HG03432 (cell line): ENCODE data around the gene DGKH.
"Not testable (repeated sequence)": the region's sequence is repeated elsewhere in the genome, so short reads cannot be mapped to it uniquely, and the experiment has no call there.

ENCODE experiments used
- ATAC-seq: cut with Tn5 transposase; IDR thresholded peaks from one replicate; pipeline ENCODE4 v1.9.1; 2021; ENCODE audit warnings: mild to moderate bottlenecking, moderate library complexity; ENCODE audit not compliant: unreplicated experiment

The DGKH gene

DNA sequence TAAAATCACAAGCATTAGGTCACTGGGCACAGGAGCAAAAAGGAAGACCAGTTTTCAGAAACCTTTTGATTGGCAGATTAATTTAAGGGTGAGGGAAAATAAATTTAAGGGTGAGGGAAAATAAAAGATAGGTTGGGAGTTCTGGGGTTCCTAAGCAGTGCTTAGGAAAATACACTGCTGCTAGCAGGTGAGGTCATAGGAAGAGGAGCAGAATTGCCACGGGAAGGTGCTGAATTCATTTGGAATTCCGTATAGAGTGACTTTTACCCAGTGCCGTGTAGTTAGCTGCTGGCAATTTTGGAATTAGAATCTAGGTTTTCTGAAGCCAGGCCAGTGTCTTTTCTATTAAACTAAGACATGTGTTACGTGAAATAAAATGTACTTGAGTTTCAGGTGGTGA, 59.8 kb downstream of the DGKH start:
- ATAC-seq: no peak

DNA sequence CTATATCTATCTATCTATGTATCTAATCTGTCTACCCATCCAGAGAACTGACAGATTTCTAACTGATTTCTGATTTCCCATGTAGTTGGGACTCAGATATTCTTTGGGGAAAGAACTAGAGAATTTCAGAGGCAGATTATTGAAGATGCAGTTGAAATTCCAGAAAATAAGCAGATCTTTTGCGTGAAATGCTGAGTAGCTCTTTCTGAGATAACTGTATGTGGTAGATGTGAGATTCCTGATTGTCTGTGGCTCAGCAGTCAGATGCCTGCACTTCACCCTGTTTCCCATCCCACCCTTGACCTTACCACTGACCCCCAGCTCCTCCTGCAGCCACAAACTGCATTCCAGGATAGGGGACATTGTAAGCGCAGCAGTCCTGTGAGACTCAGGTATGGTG, 61.5 kb downstream of the DGKH start:
- no peak for ATAC-seq

DNA sequence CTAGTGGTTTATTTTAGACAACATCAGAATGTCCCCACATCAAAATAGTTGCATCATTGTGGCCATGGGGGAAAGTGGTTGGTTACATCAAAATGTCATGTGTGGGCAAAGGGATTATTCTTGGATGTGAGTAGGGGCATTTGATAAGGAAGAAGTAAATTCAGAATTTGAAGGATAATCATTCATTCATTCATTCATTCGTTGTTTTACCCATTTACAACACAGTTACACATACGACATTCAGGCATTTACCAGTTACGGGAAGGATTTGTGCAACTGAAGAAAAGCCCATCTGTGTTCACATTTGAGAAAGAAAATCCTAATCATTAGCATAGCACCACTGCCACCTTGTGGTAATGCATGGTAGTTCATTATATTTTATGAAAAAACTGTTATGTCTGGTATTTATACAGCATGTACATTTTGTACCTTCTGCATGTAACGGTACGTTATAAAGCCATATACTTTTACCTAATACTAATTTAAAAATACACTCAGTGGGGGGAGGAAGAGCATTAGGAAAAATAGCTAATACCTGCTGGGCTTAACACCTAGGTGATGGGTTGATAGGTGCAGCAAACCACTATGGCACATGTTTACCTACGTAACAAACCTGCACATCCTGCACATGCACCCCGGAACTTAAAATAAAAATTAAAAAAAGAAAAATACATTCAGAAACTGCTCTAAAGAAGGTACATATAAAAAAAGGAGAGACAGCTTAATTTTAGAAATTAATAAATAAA, 62.1 kb downstream of the DGKH start:
- no peak for ATAC-seq

DNA sequence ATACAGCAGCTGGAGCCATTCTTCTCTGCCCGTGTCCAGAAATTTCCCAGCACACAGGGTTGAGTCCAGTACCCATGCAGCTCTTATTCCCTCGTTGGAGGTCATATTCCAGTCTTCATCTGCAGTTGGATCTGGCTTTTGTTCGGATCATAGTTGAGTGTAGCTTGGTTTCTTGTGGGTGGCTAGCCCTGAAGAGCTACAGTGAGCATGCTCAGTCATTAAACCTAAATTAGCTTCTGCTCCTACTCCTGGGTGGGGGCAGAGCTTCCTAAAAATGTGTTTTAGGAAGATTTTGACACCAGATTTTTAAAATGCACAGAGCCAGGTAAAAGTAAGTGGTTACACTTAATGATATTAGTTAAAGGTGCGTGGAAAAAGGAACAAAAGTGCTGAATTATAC, 64.4 kb downstream of the DGKH start:
- no peak for ATAC-seq

DNA sequence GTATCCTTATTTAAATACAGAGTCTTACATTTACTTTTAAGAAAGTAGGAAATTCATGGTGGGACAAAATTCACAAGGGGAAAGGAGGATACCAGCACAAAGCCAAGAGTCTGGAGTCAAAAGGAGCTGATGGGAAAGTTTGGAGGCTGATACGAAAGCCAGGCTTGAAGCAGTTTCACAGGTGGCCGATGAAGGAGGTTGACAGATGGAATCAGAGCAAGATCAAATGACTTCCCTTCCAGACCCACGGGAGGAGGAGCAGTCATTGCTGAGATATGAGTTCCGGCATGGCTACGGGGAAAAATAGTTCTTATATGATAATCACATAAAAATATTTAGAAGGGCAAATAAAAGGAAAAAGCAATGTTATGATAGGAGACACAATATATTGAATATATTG, 65.0 kb downstream of the DGKH start:
- ATAC-seq: no peak

DNA sequence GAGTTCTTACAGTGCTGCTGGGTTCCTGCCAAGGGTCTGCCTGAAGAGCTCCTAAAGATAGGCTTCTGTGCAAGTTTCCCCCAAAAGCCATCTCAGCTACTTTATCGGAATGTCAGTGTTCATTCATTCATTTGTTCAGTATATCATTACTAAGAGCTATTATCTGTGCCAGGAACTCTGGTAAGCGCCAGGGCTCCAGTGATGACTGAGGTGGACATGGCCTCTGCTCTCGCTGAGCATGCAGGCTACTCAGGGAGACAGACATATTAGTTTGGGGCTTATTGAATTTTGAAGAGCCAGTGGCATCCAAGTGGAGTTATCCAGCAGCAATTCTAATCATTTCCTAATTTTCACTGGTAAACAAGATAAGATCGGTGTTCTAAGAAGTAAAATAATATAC, 65.8 kb downstream of the DGKH start:
- ATAC-seq: no peak

DNA sequence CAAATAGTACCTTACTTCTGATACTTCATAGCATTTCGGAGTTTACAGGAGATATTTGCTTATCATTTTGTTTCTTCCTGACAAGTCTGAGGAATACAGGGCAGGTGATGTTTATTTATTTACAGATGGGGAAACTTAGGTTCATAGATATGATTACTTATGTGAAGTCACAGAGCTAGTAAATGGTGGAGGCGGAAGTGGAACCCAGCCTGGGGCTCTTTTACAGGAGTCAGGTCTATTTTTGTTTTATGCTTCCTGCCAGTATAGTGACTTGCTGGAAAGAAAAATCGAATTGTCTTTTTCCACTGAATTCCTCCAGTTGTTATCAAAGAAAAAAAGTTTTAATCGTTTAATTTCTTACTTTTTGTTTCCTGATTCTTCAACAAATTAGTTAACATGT, 66.5 kb downstream of the DGKH start:
- no peak for ATAC-seq

DNA sequence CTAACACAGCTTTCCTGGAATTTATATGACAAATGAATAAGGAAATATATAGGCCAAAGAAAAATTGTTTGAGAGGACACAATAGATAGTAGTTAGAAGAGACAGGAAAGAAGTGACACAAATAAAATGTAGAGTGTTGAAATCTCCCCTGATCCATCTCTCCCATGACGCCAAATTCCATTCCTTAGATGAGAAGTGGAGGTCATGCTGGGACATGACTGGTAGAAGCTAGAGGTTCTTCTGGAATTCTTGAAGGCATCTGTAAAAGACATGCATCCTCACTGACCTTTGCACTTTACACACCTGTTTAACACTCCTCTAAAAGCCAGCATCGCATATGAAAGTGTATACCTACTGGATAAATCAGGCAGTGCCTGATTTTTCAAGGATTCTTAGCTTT, 67.8 kb downstream of the DGKH start:
- ATAC-seq: no peak

DNA sequence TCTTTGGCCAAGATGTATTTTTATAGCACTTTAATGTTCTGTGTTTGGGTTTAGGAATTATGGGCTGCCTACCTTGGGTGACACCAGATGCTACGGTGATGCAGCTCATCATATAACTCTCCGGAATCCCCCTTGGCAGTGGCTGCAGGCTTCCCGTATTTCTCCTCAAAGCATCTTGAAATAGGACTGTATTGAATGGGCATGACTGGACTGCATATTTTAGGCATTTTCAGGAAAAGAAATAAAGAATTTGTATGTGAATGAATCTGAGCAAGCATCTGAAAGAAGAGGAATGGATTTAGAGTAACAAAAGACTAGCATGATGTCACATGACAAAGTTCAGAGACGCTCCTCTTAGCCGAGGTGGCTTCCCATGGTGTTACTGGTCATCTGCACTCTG, 70.6 kb downstream of the DGKH start:
- no peak for ATAC-seq

DNA sequence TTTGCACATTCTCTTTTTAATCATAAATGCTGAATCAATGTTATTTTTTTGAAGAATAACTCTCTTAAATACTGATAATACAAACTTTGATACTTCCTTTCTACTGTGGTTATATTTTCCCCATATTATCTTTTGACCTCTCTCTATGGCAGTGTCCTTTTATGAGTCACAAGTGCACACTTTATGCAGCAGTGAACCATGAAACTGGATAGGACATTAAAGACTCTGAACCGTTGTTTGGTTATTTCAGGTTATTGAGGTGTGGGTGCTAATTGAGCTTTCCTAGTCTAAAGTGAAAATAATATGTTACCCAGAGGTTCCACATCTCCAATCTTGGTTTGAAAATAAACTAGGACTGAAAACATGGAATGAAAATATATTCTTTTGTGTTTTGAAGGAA, 71.4 kb downstream of the DGKH start:
- peak; percentile 71 for ATAC-seq

DNA sequence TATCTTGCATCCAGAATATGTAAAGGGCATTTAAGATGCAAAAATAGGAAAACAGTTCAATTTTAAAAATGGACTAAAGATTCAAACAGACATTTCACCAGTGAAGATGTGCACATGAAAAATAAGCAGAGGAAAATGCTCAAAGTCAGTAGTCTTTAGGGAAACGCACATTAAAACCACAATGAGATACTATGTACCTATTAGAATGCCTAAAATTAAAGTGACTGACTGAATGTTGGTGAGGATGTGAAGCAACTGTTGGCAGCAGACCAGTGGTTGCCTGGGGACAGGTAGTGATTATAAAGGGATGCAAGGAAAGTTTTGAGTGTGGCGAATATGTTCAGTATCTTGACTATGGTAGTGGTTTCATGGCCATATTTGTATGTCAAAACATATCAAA, 75.2 kb downstream of the DGKH start:
- no peak for ATAC-seq

DNA sequence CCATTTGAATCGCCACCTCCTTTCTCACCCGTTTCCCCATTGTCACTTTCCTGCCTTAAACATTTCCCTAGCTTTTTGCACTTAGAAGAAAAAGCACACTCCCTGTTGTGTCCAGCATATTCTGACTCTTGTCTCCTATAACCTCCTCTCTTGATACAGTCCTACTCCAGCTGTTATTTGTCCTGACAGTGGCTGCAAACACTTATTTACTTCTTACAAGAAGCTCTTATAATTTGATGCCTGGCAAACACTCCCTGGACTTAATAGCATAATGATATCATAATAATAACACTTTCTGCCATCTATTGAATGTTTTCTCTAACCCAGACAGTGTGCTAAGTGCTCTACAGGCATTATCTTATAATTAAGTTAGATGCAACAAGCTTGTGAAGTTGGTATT, 76.6 kb downstream of the DGKH start:
- no peak for ATAC-seq

DNA sequence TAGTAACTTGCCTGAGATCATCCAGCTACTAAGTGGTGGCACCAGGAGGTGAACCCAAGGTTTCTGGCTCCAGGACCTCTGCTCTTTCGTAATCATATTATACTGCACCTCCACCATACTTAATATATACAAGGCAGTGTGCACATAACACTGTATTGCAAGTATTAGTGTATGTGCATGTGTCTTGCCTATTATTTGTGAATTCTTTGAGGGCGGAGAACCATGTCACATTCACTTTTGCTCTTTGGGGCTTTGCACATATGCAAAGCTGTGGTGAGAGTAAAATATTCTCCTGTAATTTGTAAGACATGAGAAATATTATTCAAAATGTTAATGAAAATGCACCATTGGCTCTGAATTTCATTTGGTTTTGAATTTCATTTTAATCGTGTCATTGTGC, 78.6 kb downstream of the DGKH start:
- ATAC-seq: no peak

DNA sequence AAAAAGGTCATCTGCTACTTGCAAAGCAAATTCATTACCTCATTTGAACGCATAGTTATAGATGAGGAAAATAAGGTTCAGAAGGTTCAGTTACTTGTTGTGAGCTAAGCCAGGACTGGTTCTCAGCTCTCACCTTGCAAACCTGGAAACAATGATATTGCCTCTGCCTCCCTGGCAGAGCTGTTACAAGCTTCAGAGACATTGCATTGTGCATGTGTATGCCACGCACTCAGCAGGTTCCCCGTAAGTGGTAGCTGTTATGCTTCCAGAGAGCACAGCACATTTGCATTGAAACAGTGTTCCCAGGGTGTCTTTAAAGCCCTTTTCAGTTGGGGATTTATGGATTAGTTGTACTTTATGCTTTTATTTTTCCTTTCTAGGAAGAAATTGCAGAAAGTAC, 80.6 kb downstream of the DGKH start:
- ATAC-seq: no peak

DNA sequence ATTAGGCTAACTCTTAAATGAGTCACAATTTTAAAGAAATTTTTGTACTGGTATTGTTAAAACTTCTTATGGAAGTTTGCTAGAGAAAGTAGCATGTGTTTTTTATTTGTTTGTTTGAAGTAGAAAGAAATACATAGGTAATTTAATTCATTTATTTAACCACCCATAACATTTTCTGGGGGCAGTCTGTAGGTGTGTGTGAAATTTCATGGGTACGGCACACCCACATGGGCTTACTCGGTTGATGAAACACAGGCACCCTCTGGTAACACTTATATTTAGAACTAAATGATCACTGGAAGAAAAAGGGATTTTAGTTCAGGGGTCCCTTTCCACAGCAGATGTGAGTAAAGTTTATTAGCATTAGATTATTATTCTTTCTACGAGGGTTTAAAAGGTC, 88.1 kb downstream of the DGKH start:
- no peak for ATAC-seq

DNA sequence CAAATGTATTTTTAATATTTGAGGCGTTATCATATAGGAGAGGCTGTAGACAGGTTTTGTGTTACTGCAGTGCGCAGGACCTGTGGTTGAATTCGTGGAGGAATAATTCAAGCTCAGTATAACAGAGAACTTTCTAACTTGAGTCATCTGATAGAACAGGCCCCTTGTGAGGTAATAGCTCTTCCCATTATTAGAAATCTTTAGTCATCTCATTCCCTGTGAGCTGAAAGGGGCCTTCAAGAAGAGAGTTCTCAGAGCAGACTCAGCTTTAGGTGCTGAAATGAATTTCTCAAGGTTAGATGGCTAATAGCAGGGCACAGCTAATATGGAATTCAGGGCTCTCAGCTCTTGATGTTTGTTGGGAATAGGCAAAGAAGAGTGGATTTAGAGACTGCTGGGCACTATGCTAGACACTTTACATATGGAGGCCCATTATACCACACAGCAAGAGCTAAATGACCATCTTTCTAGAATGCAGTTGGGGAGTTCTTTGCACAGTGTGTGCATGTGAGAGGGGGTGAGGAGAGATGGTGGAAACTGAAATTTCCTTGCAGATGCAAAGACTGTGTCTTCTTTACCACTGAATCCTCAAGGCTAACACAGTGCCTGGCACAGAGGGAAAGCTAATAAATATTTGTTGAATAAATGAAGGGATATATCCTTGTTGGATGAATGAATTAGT, 89.5 kb downstream of the DGKH start:
- peak; percentile 64 for ATAC-seq

DNA sequence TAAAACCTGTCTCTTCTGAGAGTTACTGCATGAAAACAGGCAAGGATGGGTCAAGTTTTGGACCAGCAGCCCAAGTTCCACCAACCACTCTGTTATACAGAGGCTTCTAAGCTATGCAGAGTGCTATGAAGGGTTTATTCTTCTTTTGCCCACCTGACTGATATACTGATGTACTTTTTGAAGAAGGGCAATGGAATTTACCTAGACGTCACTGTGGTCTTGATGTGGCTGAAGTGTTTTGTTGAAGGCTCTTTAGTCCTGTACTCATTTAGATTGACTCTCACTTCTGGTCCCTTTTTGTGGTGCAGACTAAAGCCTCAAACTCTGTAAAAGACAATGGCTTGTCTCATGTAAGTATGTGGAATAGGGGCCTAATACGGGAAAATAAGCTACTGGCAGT, 92.0 kb downstream of the DGKH start:
- no peak for ATAC-seq

DNA sequence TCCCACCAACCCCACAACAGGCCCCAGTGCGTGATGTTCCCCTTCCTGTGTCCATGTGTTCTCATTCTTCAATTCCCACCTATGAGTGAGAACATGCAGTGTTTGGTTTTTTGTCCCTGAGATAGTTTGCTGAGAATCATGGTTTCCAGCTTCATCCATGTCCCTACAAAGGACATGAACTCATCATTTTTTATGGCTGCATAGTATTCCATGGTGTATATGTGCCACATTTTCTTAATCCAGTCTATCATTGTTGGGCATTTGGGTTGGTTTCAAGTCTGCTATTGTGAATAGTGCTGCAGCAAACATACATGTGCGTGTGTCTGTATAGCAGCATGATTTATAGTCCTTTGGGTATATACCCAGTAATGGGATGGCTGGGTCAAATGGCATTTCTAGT, 92.6 kb downstream of the DGKH start:
- not testable (repeated sequence) for ATAC-seq

DNA sequence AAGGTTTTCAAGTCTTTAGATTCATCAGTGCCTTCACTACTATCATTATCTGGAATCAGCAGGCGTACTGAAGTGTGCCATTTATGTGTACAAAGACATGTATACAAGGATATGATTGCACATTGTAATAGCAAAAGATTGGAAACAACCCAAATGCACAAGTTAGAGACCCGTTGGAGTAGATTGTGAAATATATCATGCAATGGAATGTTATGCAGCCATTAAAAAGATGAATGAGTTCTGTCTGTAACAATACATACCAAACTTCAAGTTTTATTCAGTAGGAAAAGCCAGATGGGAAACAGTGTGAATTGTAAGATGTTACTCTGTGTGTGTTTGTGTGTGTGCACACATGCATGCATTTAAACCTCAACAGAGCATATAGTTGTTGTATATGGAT, 97.9 kb downstream of the DGKH start:
- no peak for ATAC-seq

DNA sequence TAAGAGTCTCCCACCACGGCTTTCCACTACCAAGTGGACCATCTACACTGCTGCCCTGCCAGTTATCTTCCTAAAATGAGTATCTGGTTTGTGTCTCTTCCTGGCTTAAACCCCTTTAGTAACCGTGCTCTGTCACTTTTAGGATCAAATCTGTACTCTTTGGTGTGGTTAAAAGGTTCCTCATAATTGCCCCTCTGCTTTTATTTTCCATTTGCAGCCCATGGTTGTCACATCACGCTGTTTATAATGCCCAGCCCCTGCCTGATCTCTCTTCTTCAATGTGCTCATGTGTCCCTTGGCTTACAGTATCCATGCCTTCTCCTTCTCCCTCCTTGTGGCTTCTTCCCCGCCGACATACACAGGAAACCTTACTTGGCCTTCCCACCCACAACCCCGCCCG, 100.1 kb downstream of the DGKH start:
- no peak for ATAC-seq

DNA sequence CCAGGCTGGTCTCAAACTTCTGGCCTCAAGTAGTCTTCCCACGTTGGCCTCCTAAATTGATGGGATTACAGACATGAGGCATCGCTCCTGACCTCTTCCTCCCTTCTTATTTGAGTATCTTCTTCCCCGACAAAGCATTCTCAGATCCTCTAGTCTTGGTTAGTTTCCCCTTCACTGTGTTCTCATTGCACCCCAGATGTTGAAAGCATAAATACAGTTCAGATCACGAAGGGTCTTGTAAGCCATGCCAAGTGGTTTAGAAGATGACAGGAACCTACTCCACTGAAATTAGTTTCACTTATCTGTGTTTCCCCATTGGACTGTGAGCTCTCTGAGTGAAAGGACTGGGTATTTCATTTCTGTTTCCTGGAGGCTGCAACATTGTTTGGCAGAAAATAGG, 100.7 kb downstream of the DGKH start:
- ATAC-seq: no peak

DNA sequence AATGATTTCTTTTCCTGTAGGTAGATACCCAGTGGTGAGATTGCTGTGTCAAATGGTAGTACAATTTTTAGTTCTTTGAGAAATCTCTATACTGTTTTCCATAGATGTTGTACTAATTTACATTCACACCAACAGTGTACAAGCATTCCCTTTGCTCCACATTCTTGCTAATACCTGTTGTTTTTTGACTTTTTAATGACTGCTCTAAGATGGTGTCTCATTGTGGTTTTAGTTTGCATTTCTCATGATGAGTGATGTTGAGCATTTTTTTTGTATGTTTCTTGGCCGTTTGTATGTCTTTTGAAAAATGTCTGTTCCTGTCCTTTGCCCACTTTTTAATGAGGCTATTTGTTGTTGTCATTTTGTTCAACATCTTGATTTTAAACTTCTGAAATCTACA, 103.3 kb downstream of the DGKH start:
- ATAC-seq: no peak

DNA sequence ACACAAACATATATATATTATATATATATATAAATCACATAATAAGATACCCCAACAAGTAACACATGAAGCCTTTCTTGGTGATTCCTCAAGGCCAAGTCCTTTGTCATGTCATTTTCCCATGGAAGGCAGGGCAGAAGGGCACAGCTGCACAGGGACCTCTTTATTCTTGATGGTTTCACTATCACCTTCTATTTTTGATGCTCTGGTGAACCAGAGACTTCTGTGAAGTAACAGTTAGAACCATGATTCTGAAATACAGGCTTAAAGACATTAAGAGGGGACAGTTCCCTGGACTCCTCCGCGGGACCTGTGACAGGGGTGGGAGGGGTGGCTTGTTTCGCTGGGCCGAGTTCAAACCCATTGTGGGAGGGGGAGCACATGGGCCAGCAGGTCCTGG, 104.0 kb downstream of the DGKH start:
- ATAC-seq: no peak
